IMR-90 (cell line): ENCODE measurements around the gene RMND5A. TPM values are rescaled to one million over a fixed set of nuclear protein-coding genes. Genes with fewer than 3 reads are reported as not detected.

ENCODE experiments used
- ATAC-seq: fragments of 200-7000 bp; cut with Tn5 transposase; 2 replicates; pipeline ENCODE4 v1.9.1; 2020; ENCODE audit warnings: low read depth, mild to moderate bottlenecking, moderate library complexity
- BruUV-seq: library from RNA; stranded (reverse); fragments of 400-500 nt; replicated peaks from 2 replicates; lab custom pipeline; 2021; lab: Mats Ljungman, UMichigan
- CTCF ChIA-PET: fragments of 300-600 bp; formaldehyde crosslinking; extraction: SDS; loops from one replicate; lab custom pipeline; 2021; ENCODE audit warnings: antibody characterized with exemption; lab: Yijun Ruan, JAX
- POLR2A ChIA-PET: fragments of 300-600 bp; sonication (Branson Sonifier 250); formaldehyde crosslinking; loops from one replicate; lab custom pipeline; 2022; ENCODE audit warnings: antibody characterized with exemption; ENCODE audit not compliant: unreplicated experiment; lab: Charles Lee
- DNase-seq: peaks from one replicate; pipeline ENCODE4 v3.0.0; 2013
- H2AFZ ChIP-seq: replicated peaks from 2 replicates; pipeline ENCODE3; 2013; ENCODE audit warnings: low read length, mild to moderate bottlenecking; ENCODE audit not compliant: poor library complexity
- H2AK5ac ChIP-seq: 2 replicates; pipeline ENCODE4 v1.6.1; 2013; ENCODE audit warnings: low read depth, low read length, inconsistent platforms
- H2AK9ac ChIP-seq: replicated peaks from 2 replicates; pipeline ENCODE3; 2013; ENCODE audit warnings: mild to moderate bottlenecking, low read depth, low read length, moderate library complexity; ENCODE audit not compliant: poor library complexity
- H2BK120ac ChIP-seq: 2 replicates; pipeline ENCODE4 v1.6.1; 2013; ENCODE audit warnings: low read depth, low read length, inconsistent platforms
- H2BK15ac ChIP-seq: 3 replicates; pipeline ENCODE4 v1.6.1; 2013; ENCODE audit warnings: low read depth, low read length, inconsistent platforms
- H2BK20ac ChIP-seq: 2 replicates; pipeline ENCODE4 v1.6.1; 2013; ENCODE audit warnings: low read depth, mild to moderate bottlenecking, inconsistent platforms, low read length, moderate library complexity
- H2BK5ac ChIP-seq: 2 replicates; pipeline ENCODE4 v1.6.1; 2013; ENCODE audit warnings: mild to moderate bottlenecking, low read depth, low read length, inconsistent platforms; ENCODE audit not compliant: poor library complexity, severe bottlenecking
- H3K14ac ChIP-seq: replicated peaks from 2 replicates; pipeline ENCODE4 v1.6.1; 2013; ENCODE audit warnings: low read depth, low read length, inconsistent platforms
- H3K18ac ChIP-seq: 2 replicates; pipeline ENCODE4 v1.6.1; 2013; ENCODE audit warnings: low read depth, low read length, control low read depth
- H3K23ac ChIP-seq: 2 replicates; pipeline ENCODE4 v1.6.1; 2013; ENCODE audit warnings: low read depth, low read length, inconsistent platforms
- H3K27ac ChIP-seq: 2 replicates; pipeline ENCODE4 v1.5.1; 2013; ENCODE audit warnings: mild to moderate bottlenecking, control low read depth, low read length; ENCODE audit not compliant: insufficient read depth
- H3K27me3 ChIP-seq: 2 replicates; pipeline ENCODE4 v1.6.1; 2013; ENCODE audit warnings: low read length; ENCODE audit not compliant: control insufficient read depth, insufficient read depth
- H3K36me3 ChIP-seq: 2 replicates; pipeline ENCODE4 v1.6.1; 2013; ENCODE audit warnings: low read length, mixed read lengths; ENCODE audit not compliant: control insufficient read depth, insufficient read depth
- H3K4ac ChIP-seq: 2 replicates; pipeline ENCODE4 v1.6.1; 2013; ENCODE audit warnings: low read depth, low read length, inconsistent platforms
- H3K4me1 ChIP-seq: 2 replicates; pipeline ENCODE4 v1.6.1; 2013; ENCODE audit warnings: low read length, mixed read lengths; ENCODE audit not compliant: control insufficient read depth, insufficient read depth
- H3K4me2 ChIP-seq: 2 replicates; pipeline ENCODE4 v1.6.1; 2013; ENCODE audit warnings: low read depth, mild to moderate bottlenecking, control low read depth, low read length, moderate library complexity
- H3K4me3 ChIP-seq: 2 replicates; pipeline ENCODE4 v1.5.1; 2013; ENCODE audit warnings: low read depth, mild to moderate bottlenecking, control low read depth, low read length, moderate library complexity; ENCODE audit not compliant: insufficient read depth
- H3K56ac ChIP-seq: 2 replicates; pipeline ENCODE4 v1.6.1; 2013; ENCODE audit warnings: low read length, inconsistent platforms; ENCODE audit not compliant: insufficient read depth; ENCODE audit errors: extremely low read depth
- H3K79me1 ChIP-seq, 2 experiments: 2 replicates each; pipeline ENCODE4 v1.6.1; 2013; ENCODE audit warnings: low read length in 2 of 2, inconsistent platforms in 1 of 2, low read depth in 1 of 2
- H3K9ac ChIP-seq: 2 replicates; pipeline ENCODE4 v1.6.1; 2013; ENCODE audit warnings: low read depth, low read length, control low read depth
- H3K9me1 ChIP-seq: 2 replicates; pipeline ENCODE4 v1.6.1; 2013; ENCODE audit warnings: low read length, inconsistent platforms; ENCODE audit not compliant: insufficient read depth
- H3K9me3 ChIP-seq: 2 replicates; pipeline ENCODE4 v1.6.1; 2013; ENCODE audit warnings: low read length; ENCODE audit not compliant: control insufficient read depth, insufficient read depth
- H4K20me1 ChIP-seq: 2 replicates; pipeline ENCODE4 v1.6.1; 2013; ENCODE audit warnings: low read length, inconsistent platforms; ENCODE audit not compliant: insufficient read depth
- H4K5ac ChIP-seq: 2 replicates; pipeline ENCODE4 v1.6.1; 2013; ENCODE audit warnings: mild to moderate bottlenecking, low read depth, low read length, control low read depth
- H4K8ac ChIP-seq, 2 experiments: 2 replicates each; pipeline ENCODE4 v1.6.1; 2013; ENCODE audit warnings: low read depth in 2 of 2, low read length in 2 of 2, control low read depth in 1 of 2, inconsistent platforms in 1 of 2
- H4K91ac ChIP-seq: 2 replicates; pipeline ENCODE4 v1.6.1; 2013; ENCODE audit warnings: low read depth, low read length, inconsistent platforms; ENCODE audit not compliant: insufficient read depth
- CTCF ChIP-seq: conservative IDR thresholded peaks from 2 replicates; pipeline ENCODE4 v1.5.1; 2012; ENCODE audit warnings: mild to moderate bottlenecking, low read depth, low read length, improper control_type of control experiment
- ELK1 ChIP-seq: fragments of 150-350 bp; IDR thresholded peaks from 2 replicates; pipeline ENCODE4 v1.6.1; 2016; ENCODE audit warnings: low read depth, mild to moderate bottlenecking, low read length, moderate library complexity, borderline replicate concordance
- MXI1 ChIP-seq: IDR thresholded peaks from 2 replicates; pipeline ENCODE4 v1.6.1; 2012; ENCODE audit warnings: low read depth, mild to moderate bottlenecking, low read length, moderate library complexity, borderline replicate concordance
- NFE2L2 ChIP-seq: fragments of 150-350 bp; IDR thresholded peaks from 2 replicates; pipeline ENCODE4 v1.6.1; 2016; ENCODE audit warnings: low read depth, mild to moderate bottlenecking, low read length
- RCOR1 ChIP-seq: IDR thresholded peaks from 2 replicates; pipeline ENCODE4 v1.6.1; 2012; ENCODE audit warnings: mild to moderate bottlenecking, low read length, improper control_type of control experiment; ENCODE audit not compliant: insufficient replicate concordance
- SMC3 ChIP-seq: fragments of 150-350 bp; IDR thresholded peaks from 2 replicates; pipeline ENCODE4 v1.6.1; 2016; ENCODE audit warnings: low read depth, mild to moderate bottlenecking, antibody characterized with exemption, low read length, moderate library complexity
- WGBS, 2 experiments: methylation state at CpG; one replicate each; pipeline versions ENCODE4 v1.1.5 to v1.1.7; 2013; ENCODE audit warnings: missing lambda C conversion rate in 2 of 2; ENCODE audit not compliant: insufficient read length in 1 of 2; ENCODE audit errors: extremely low coverage in 2 of 2; 5-methylcytosine and 5-hydroxymethylcytosine counted together
- dilution Hi-C: fragments of 300-500 bp; cut with HindIII; formaldehyde crosslinking; loops from one replicate; pipeline ENCODE4 v1.14.3; 2018; ENCODE audit warnings: low sequenced_read_pairs; ENCODE audit not compliant: unreplicated experiment
- in situ Hi-C: fragments of 300-500 bp; cut with MboI; formaldehyde crosslinking; loops from 3 replicates; pipeline ENCODE4 v1.14.3; 2019; ENCODE audit warnings: low sequenced_read_pairs, inconsistent platforms, mixed read lengths
- intact Hi-C: fragments of 100-400 bp; cut with micrococcal nuclease; formaldehyde crosslinking; loops from 2 replicates; pipeline ENCODE4 v1.10.0; 2022
- polyA plus RNA-seq, 3 experiments: library from polyadenylated mRNA; depleted of rRNA; stranded (reverse); fragments of >200 nt; gene quantifications; 2 replicates each; pipeline ENCODE4 v1.2.3, GENCODE V29; 2012; ENCODE audit warnings: low replicate concordance in 1 of 3
- total RNA-seq: library from RNA; depleted of rRNA; stranded (reverse); fragments of >200 nt; gene quantifications from 2 replicates; pipeline ENCODE4 v1.2.3, GENCODE V29; 2012

The RMND5A gene
- total and polyA plus RNA-seq, 2 of the 4 experiments (the other 2 are of a cell fraction): 5.1 to 16.0 TPM

- no peak overlapping the region for H2AK9ac ChIP-seq
- H4K91ac ChIP-seq: no peak overlapping the region
- H3K4ac ChIP-seq: no peak overlapping the region
- H4K5ac ChIP-seq: no peak overlapping the region
- H3K56ac ChIP-seq: no peak overlapping the region
- no peaks in the 10 kb centered on the region for H4K20me1 ChIP-seq
- no peak overlapping the region for H3K9ac ChIP-seq
- no peak overlapping the region for H3K18ac ChIP-seq
- ChIA-PET CTCF (interaction anchor here (1.0 kb wide), 1 partner anchor 41 kb away, joined by 4 read pairs; no protein-coding TSS in a partner anchor), POLR2A (no interaction called here)
- H4K8ac ChIP-seq: no peak overlapping the region
- H3K23ac ChIP-seq: no peak overlapping the region
- dilution Hi-C loops (no loop called here), in situ Hi-C loops (no loop called here), intact Hi-C loops (no loop called here)
- H2BK5ac ChIP-seq: no peak overlapping the region
- peaks cover 2% of the 10 kb centered on the region; the same call in 1 of the 2 replicates for H3K9me3 ChIP-seq
- H3K36me3 ChIP-seq: no peaks in the 10 kb centered on the region
- WGBS, 2 experiments: 83% methylated on average over 3 of the region's 11 CpGs; no CpG with 5 or more reads in 1 of the 2 experiments
- TF ChIP-seq ELK1 (no peak), RCOR1 (no peak), NFE2L2 (no peak), CTCF (no peak), SMC3 (no peak), MXI1 (no peak)
- ATAC-seq (no peak), DNase-seq (no peak)
- no peak overlapping the region for H3K4me3 ChIP-seq
- no TSS peak for BruUV-seq
- no peak overlapping the region for H3K14ac ChIP-seq
- H2BK120ac ChIP-seq: no peak overlapping the region
- no peaks in the 10 kb centered on the region for H3K79me1 ChIP-seq
- no peak overlapping the region for H2BK20ac ChIP-seq
- no peak overlapping the region for H2AFZ ChIP-seq
- H2AK5ac ChIP-seq: no peak overlapping the region
- no peaks in the 10 kb centered on the region for H3K4me1 ChIP-seq
- no peak overlapping the region for H3K4me2 ChIP-seq
- no peak overlapping the region for H3K27ac ChIP-seq
- H2BK15ac ChIP-seq: no peak overlapping the region
- H3K9me1 ChIP-seq: no peaks in the 10 kb centered on the region
- peaks cover 19% of the 10 kb centered on the region for H3K27me3 ChIP-seq
These were observed 105.1 kb downstream of the RMND5A start for GRCh38 chr2:86825036-86825692.
